SK-N-DZ (cell line): ENCODE measurements around the gene DNAJC1.
A peak's percentile ranks its signal among the peaks of the same experiment; 100 is the strongest.
"Not testable (repeated sequence)": the region's sequence is repeated elsewhere in the genome, so short reads cannot be mapped to it uniquely, and the experiment has no call there.

Experiments used
- DNase-seq: peaks from one replicate; pipeline ENCODE4 v3.0.0-alpha.2; 2015; ENCODE audit warnings: low spot score
- small RNA-seq, 2 experiments: library from RNA; depleted of rRNA; stranded (forward); fragments of <200 nt; gene quantifications; one replicate each; pipeline ENCODE3, GENCODE V24; 2014

Gene DNAJC1

GRCh38 chr10:21728618-21729017, 274.9 kb downstream of the DNAJC1 start:
- no peak for DNase-seq

- peak; percentile 27 for DNase-seq
Observed at GRCh38 chr10:21727452-21728168, 275.9 kb downstream of the DNAJC1 start.

- DNase-seq = peak; percentile 18
Observed at GRCh38 chr10:21726601-21727225, 276.8 kb downstream of the DNAJC1 start.

- peak; percentile 68 for DNase-seq
Observed at GRCh38 chr10:21724687-21725367, 278.7 kb downstream of the DNAJC1 start.

- DNase-seq = no peak
Observed at GRCh38 chr10:21724020-21724589, 279.4 kb downstream of the DNAJC1 start.

GRCh38 chr10:21722209-21722608, 281.3 kb downstream of the DNAJC1 start:
- no peak for DNase-seq

GRCh38 chr10:21721000-21721665, 282.4 kb downstream of the DNAJC1 start:
- DNase-seq = no peak

- DNase-seq = no peak
Observed at GRCh38 chr10:21720090-21720489, 283.4 kb downstream of the DNAJC1 start.

- DNase-seq = no peak
Observed at GRCh38 chr10:21719502-21719901, 284.0 kb downstream of the DNAJC1 start.

- DNase-seq = not testable (repeated sequence)
Observed at GRCh38 chr10:21717437-21718054, 286.0 kb downstream of the DNAJC1 start.

- no peak for DNase-seq
Observed at GRCh38 chr10:21715531-21716195, 287.9 kb downstream of the DNAJC1 start.

- no peak for DNase-seq
Observed at GRCh38 chr10:21712975-21713374, 290.6 kb downstream of the DNAJC1 start.

- DNase-seq = no peak
Observed at GRCh38 chr10:21707498-21707897, 296.0 kb downstream of the DNAJC1 start.

Small RNAs within 50 kb of the gene (small RNA-seq; reads per million reads assigned to genes)
- gene RN7SKP219 (0 reads per million in 2 experiments), gene RN7SKP37 (0.03 to 0.35 reads per million in 2 experiments)
